ENCODE data around the gene PUDP.

The PUDP gene

DNA sequence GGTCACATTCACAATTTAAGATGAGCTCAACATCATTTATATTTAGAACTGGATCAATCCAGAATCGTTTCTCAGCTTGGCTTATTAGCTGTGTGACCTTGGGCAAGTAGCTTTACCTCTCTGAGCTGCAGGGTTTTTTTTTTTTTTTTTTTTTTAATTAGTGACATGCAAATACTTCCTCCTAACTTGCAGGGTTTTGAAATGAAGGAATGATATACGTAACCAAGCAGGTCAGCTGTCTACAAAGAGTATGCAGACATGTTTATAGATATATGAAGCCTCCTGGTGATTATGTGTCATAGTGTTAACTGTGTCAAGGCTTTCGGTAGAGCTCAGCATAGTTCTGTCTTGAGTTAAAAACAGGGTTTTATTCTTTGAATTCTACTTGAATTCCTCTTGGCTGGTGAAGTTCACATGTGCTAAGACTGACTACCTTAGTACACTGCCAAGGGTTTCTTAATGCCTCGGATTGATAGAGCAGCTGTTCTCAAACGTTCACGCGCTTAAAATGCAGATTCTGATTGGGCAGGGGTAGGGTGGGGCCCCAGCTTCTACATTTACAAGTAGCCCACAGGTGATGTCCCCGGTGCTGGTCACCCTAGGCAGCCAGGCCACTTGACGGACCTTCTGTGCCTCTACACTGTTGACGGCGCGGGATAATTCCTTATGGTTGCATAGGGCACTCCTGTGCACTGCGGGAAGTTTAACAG is 1.1 kb downstream of the PUDP start:
- DNase-seq, result no peak

DNA sequence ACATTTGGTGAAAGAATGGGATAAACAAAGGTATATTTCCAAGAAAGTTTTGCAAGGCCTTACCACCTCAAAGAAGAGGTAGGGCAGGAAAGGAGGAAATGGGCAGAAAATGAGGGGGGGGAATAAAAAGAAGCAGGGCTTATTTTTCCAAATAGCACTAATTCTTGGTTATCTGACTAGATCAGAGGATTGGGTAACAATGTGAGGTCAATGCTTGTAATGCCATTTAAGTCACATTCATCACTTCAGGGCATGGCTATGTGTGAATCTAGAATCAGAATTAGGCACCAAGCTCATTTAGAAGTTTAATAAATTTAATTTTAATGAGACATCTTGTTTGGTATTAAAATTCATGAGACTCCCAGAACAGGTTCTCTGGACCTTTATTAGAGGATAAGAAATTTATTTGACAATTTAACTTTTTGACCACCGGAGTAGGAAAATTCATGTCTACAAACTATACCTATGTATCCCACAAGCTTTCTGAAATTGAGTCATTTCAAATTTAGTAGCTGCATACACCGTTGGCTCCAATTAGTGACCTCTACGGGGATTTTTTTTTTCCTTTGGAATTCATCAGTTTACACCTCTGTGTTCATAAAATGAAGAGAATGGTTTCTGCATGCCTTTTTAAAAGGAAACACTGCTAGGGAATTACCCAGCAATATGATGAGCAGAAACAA is 1.8 kb downstream of the PUDP start:
- DNase-seq, result no peak

DNA sequence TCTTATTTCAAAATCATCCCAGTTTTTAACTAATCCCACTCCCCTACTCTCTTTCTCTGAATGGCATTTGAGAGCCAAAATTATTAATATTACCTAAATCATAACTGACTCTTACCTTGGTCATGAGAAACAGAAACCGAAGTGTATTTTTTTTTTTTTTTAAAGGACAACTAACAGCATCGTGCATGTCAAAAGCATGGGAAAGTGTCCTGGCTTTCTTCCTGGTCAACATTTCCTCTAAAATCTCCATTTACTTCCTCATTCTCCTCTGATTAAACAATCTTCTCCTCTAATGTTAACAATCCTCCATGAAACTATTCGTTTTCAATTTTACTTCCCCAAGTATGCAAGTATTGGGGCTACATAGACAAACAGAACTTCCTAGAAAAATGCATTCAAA is 2.5 kb downstream of the PUDP start:
- DNase-seq, result no peak

DNA sequence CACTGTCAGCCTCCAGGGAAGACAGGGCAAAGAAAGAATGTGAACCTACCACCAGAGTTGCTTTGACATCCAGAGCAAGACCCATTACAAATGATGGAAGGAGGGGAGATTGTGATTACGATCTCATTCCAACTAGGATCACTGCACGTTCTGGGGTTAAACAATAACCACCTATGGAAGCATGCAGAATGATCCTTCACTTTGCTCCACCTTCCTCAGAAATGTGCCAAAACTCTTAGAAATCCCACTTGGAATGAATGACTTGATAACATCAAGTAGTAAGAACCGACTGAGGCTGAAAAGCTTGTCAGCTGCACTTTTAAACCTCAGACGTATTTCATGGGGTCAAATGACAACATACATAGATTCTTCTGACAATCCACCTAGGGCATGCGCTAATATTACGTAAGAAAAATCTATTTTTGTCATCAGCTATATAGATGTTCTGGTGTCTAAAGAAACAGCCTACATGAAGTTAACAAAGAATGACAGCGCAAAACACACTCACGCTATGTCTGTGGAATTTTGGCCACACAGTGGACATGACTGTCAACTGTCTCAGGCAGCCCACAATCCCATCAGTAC is 3.9 kb downstream of the PUDP start:
- DNase-seq, result no peak

DNA sequence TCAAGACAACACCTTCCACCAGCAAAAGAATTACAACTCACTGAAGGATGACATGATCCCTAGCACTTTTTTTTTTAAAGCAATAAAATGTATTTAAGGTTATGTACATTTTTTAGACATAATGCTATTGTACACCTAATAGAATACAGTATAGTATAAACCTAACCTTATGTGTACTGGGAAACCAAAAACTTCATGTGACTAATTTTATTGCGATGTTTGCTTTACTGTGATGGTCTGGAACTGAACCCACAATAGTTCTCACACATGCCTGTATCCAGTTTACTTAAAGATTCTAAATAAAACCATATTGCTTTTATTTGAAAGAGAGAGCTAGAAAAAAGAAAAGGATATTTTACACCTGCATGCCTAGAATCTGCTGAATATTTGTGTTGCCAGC is 4.9 kb downstream of the PUDP start:
- DNase-seq, result no peak

DNA sequence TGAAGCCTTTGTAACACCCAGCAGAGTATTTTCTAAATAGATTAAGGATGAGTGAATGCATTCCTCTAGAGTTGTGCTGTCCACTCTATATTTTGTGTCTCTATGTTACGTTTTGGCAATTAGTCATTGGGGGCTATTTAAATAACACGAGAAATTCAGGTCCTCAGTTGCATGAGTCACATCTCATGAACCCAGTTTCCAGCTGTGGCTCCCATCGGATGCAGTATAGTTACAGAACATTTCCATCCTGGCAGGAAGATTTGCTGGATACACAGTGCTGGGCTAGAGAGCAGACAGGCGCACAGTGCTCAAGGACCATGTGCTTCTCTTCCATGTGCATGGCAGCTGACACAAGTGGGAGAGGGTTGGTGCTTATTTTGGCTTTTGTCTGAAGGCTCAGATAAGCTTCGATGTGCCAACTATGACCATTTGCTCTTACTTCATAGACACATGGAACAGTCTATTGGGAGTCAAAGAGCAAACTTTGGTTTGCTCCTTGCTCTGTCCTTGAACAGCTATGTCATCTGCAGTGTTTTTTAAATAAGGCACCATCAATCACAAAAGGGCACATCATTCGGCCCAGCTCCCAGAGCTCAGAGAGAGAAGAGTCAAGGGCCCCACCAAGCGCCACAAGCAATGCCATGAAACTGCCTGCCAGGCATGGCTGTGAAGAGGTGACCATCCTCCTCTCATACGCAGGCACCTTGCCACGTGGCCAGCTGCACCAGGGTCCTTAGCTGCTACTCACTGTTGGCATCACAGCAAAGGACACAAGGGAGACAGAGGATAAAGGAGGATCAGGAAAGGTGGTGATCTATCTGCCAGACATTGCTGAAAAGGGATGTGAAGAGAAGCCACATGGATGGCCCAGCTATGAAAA is 8.5 kb downstream of the PUDP start:
- DNase-seq, result no peak

DNA sequence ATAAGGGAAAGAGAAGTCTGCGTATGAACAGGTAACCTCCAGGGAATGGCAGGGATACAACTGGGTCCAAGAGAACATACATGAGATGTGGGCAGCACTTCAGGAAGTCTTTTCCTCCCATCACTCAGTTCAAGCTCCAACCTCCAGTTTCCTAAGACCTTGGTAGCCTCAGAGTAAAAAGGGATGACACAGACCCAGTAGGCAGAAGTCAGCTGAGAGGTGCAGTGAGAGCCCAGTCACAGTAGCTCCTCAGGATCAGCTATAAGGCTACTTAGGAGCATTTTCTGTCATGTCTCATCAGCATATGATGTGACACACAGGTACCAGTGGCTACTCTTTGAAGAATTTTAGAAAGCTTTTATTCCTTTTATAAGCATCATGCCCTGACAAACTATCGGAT is 13.0 kb downstream of the PUDP start:
- no peak for DNase-seq

DNA sequence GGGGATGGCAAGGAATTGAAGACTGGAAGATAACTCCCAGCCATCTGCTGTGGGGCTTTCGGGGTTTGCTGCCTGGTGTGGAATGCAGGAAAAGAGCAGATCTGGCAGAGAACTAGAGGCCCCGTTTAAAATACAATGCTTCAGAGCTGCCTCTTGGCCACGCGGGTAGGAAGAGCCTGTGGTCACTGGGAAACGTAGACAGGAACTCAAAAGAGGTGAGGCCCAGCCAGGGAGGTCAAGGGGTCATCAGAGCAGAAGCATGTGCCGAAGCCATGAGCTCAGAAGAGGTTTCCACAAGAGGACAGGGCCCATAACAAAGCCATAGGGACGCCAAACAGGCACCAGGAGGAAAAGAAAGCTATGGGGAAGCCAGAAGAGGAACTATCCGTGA is 14.9 kb downstream of the PUDP start:
- DNase-seq, result no peak

DNA sequence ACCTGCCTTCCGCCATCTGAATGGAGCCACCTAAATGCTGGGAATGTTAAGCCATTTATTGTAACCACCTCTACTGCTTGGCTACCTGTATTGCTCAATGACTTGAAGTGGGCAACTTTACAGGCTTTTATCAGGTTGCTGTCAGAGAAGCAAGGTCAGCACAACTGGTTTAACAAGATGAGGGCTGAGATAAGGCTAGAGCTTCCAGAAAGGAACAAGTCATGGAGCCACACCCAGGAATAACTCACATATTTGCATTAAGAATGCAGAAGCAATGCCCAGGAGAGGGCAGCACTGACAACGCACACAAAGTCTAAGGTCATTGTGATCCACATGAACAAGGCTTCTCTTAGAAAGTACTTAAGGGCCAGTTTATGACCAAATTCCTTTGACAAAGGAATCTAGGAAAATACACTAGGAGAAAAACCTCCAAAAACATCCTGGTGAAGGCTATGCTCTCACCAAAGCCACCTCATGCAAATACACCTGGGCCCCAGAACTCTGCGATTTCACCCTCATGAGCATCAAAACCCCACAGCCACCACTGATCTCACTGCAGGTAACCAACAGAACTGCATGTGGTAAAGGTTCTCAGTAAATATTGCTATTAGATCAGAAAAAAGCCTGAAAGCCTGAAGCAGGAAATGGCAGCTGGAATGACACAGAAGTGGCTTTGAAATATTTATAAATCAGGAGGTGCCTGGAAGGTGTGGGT is 15.5 kb downstream of the PUDP start:
- no peak for DNase-seq

DNA sequence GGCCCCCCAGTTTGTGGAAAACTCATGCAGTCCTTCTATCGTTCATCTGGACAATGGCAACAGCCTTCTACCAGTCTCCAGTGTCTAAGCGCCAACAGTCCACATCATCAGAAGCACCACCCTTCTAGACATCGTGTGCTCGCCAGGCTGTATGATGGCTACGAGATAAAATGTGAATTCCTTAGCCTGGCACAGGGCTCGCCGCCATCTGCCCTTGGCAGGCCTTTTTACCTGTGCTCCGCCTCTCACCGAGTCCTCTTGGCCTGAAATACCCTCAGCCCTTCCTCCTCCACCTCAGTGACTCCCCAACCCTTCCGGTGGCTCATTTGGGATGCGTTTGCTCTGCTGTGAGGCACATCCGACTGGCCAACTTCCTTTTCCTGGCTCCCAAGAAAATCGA is 16.3 kb downstream of the PUDP start:
- DNase-seq, result no peak

DNA sequence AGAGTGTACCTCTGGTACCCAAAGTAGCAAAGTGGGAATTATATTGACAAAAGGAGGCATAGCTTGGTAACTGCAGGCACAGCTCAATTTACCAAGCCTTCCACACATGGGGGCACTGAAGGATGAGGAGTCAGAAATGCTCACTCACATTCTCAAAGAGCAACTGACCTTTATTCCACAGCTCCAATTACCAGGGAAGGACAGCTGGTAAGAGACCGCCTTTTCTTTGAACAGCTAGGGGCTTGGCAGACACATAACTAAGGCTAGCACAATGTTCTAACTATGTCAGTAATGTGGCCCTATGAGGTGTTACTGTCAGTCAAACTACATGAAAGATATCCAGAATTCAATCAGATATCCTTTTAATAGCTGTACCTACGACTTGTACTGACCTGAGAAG is 20.9 kb downstream of the PUDP start:
- DNase-seq, result no peak

DNA sequence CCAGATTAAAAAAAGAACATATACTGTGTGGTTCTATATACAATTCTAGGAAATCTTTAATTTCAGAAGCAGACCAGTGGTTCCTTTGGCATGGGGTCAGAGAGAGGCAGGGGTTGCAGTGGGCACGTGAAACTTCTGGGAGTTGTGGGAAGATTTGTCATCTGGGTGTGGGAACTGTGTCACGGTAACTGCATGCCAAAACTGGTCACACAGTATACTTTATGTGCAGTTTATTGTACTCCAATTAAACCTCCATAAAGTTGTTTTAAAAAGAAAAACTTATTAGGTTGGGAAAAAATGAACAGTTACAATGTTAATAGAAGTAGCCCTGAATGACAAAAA is 27.1 kb downstream of the PUDP start:
- no peak for DNase-seq

DNA sequence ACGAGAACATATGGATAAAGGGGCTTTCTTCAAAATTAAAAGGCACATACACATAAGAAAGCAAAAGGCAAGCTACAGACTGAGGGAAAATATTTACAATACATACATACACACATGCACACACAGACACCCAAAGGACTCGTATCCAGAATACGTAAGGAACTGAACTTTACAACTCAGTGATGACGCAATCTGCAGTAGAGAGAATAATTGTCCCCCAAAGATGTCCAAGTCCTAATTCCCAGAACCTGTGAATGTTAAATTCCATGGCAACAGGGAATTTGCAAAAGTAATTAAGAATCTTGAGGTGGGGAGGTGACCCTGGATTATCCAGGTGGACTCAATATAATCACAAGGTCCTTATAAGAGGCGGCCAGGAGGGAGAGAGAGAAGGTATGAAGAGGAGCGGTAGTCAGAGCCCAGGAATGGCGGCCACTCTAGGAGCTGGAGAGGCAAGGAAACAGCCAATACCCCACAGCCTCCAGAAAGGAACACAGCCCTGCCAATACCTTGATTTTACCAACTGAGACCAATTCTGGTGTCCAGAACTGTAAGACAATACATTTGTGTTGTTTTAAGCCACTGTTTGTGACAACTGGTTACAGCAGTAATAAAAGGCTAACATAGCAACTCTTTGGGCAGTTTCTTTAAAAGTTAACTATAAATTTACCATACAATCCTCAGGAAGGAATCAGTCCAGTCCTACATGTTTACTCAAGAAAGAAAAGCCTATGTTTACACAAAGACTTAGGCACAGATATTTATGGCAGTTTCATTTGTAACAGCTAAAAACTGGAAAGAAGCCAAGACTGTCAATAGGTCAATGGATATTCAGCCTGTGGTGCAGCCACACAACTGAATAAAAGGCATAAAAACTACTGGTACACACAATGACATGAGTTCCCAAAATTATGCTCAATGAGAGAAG is 27.7 kb downstream of the PUDP start:
- DNase-seq, result no peak

DNA sequence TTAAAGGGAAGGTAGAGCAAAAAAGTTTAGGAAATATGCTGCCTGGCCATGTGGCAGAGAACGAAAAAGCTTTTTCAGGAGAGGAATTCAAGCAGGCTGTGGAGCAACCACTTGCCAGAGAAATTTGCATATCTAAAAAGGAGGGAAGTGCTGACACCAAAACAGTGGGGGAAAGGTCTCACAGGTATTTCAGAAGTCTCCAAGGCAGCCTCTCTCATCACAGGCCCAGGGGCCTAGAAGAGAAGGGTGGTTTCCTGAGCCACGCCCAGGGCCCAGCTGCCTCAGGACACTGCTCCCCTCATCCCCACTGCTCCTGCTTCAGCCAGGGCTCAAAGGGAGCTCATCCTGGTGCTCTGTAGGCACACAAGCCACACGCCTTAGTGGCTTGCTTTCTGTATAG is 30.4 kb downstream of the PUDP start:
- DNase-seq, result no peak

DNA sequence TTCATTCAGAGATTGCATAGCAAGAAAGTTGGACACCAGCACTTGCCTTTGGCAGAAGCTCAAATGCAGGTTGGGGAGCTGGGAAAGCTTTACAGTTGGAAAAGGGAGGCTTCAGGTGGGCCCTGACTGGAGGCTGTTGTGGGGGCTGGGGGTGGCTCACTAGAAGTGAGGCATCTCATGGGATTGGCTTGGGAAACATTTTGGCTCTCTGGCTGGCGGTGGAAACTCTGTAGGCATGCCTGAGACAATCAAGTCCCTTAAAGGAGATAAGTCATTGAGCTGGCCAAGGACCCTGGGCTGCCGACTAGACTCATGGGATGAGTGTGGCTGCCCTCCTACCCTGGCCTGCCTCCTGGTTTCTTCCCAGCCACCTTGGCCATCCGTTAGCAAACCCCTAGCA is 31.9 kb downstream of the PUDP start:
- no peak for DNase-seq

DNA sequence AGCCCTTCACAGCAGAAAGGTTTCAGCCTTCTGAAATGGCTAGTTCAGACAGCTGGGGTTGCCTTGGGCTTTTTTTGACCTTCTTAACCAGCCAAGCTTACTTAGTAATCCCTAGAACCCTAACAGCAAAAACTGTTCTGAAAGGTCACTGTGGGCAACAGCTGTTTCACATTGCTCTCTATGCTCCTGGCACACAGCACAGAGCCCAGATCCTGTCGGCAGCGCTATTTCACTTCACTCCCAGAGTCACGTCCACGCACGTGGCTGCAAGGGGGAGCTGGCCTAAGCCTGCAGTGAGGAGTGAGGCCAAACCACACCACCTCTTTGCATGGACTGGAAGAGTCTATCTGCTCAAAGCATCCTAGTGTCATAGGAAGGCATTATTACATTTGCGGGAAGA is 32.4 kb downstream of the PUDP start:
- no peak for DNase-seq

DNA sequence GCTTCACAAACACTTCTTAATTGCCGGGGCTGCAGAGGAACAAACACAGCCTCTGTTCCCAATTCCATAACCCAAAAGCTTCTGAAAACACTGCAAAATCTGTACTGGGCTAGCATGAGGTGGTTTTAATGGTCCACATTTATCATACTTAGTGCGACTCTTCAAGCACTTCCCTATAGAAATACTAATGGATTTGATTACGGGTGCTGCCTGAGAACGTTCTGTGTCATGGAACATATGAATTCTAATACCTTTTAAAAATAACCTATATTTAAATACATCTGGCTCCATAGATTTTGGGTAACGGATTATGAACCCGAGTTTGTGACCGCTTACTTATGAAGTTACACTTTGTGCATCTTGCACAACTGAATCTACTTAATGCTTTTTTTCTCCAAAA is 35.9 kb downstream of the PUDP start:
- no peak for DNase-seq

DNA sequence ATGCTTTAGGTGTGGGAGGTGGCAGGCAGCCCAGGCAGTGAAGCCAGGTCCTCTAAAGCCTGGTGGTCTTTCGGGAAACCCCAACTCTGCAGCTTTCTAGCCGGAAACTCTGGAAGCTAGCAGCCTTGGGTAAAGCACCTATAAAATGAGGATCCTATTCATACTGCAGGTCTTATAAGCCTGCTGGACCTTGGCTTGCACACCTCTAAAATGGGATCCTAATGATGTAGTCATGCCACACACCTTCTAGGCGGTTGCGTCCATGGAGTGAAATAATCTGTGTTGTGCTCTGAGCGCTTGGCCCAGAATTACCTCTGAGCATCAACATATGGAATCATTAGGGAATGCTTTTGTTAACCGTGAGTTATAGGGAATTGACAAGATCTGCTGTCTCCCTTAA is 36.4 kb downstream of the PUDP start:
- no peak for DNase-seq

DNA sequence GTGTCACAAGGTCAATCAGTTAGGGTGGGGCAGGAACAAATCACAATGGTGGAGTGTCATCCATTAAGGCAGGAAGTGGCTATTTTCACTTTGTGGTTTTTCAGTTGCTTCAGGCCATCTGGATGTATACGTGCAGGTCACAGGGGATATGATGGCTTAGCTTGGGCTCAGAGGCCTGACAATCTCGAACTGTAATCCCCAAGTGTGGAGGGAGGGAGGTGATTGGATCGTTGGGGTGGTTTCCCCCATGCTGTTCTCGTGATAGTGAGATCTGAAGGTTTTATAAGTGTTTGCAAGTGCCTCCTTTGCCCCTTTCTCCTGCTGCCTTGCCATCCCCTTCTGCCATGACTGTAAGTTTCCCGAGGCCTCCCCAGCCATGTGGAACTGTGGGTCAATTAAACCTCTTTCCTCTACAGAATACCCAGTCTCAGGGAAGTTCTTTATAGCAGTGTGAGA is 37.1 kb downstream of the PUDP start:
- DNase-seq, result no peak

DNA sequence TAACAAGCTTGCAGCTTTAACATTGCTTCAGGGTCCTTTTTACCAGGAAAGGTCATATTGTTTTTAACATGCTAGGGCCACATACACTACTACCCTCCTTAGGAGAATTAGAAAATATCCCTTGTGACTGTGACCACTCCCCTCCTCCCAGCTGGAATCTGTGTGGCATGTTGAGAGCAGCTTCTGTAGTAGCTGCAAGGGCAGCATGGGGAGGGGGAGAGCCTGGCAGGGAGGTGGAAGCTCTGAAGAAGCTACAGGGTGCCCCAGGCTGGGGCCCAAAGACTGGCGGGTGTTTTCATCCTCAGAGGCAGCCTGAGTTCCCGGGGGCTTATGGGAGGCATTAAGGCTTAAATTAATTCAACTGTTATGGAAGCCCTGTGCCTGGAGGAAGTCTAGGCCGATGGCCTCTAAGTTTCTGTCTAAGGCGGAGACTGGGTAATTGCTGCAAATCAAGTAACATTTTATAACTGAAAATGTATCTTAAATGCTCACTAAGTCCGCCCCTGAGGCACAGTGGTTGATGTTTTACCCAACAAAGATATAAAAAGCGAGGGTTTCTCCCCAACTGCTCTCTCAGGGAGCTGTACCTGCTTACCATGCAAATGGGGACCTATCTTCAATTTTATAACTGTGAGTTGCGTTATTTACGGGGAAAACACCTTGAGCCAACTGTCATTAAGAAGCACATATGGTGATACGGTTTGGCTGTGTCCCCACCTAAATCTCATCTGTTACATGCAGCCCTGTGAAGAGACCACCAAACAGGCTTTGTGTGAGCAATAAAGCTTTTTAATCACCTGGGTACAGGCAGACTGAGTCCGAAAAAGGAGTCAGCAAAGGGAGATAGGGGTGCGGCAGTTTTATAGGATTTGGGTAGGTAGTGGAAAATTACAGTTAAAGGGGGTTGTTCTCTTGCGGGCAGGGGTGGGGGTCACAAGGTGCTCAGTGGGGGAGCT is 37.8 kb downstream of the PUDP start:
- DNase-seq, result no peak

All from GOT3 (cell line).